RPMI8226 (cell line): Measurements from ENCODE around the gene PRPF31.
"Not testable (repeated sequence)": the region's sequence is repeated elsewhere in the genome, so short reads cannot be mapped to it uniquely, and the experiment has no call there.

ENCODE experiments used
- DNase-seq: peaks from one replicate; pipeline ENCODE4 v3.0.0-alpha.2; 2015

The PRPF31 gene

GRCh38 chr19:54164369-54165068 lies 49.0 kb downstream of the PRPF31 start:
- DNase-seq = peak; percentile 30

DNA sequence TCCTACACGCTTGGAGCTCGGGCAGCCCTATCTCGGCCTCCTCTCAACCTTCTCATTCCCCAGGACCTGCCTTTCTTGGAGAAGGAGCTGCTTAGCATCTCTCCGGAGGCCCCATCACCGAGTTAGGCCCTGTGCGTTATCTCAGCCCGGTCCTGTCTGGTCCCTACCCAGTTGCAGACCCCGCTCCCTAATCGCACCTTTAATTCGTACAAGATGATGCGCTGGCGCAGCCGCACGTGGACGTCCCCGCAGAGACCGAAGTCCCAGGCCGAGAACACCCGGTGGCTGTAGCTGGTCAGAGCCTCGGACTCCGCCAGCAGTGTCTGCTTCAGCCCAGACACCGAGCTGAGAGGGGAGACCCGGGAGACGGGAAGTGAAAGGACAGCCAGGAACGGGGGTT lies 49.7 kb downstream of the PRPF31 start:
- DNase-seq = no peak

DNA sequence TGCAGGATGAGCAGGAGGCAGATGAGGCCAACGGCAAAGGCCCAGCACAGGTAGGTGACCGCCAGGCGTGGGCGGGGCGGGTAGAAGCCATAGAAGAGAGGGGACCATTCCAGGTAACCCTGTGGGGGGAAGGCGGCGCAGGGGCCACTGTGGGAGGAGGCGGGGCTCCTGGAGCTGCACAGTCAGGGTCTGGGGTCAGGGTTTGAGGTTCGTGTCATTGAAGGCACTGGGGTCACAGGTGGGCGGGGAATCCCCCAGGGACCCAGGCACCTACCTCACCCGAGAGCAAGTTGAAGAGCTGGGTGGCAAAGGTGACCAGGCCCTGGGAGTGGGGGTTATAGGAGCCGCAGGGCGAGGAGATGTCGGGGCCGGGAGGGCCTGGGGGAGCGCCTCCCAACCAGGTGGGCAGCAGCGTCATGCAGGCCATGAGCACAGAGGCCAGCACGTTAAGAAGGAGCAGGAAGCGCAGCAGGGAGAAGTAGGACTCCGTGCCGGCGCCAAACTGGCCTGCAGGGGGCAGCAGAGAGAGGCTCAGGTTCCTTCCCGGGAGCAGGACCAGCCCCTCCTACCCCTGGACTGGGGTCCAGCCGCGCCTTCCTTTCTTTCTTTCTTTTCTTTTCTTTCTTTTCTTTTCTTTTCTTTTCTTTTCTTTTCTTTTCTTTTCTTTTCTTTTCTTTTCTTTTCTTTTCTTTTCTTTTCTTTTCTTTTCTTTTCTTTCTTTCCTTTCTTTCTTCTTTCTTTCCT lies 52.8 kb downstream of the PRPF31 start:
- peak; percentile 90 for DNase-seq

GRCh38 chr19:54169149-54169740 lies 53.7 kb downstream of the PRPF31 start:
- no peak for DNase-seq

DNA sequence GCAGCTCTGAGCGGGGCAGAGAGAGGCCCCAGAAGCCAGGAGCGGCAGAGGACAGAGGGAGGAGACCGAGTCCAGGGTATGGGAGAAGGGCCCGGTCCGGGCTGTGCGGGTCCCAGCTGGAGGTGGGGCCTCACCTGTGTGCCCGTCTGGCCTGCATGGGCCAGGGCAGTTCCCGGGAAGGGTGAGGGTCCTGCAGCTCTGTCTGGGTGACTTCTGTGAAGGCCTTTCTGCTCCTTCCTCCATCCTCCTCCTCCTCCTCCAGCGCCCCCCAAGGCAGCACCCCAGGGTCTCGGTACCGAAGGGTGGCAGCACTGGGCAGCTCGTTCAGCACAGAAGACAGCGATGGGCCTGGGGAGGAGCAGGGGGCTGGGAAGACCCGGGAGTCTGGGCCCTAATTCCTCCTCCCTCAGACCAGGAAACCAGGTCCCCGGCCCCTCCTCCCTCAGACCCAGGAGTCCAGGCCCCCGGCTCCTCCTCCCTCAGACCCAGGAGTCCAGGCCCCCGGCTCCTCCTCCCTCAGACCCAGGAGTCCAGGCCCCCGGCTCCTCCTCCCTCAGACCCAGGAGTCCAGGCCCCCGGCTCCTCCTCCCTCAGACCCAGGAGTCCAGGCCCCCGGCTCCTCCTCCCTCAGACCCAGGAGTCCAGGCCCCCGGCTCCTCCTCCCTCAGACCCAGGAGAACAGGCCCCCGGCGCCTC lies 56.3 kb downstream of the PRPF31 start:
- DNase-seq = not testable (repeated sequence)

- DNase-seq = peak; percentile 85
Measured at GRCh38 chr19:54172471-54173358, 57.2 kb downstream of the PRPF31 start, which contains the start of gene TMC4. Gene TMC4 (minus strand): TSS chr19:54173160. CDS start chr19:54173117, 43 bp downstream.

- DNase-seq = no peak
Measured at GRCh38 chr19:54173359-54173699, 57.8 kb downstream of the PRPF31 start.

- DNase-seq = no peak
Measured at GRCh38 chr19:54173951-54174834, 58.6 kb downstream of the PRPF31 start.

DNA sequence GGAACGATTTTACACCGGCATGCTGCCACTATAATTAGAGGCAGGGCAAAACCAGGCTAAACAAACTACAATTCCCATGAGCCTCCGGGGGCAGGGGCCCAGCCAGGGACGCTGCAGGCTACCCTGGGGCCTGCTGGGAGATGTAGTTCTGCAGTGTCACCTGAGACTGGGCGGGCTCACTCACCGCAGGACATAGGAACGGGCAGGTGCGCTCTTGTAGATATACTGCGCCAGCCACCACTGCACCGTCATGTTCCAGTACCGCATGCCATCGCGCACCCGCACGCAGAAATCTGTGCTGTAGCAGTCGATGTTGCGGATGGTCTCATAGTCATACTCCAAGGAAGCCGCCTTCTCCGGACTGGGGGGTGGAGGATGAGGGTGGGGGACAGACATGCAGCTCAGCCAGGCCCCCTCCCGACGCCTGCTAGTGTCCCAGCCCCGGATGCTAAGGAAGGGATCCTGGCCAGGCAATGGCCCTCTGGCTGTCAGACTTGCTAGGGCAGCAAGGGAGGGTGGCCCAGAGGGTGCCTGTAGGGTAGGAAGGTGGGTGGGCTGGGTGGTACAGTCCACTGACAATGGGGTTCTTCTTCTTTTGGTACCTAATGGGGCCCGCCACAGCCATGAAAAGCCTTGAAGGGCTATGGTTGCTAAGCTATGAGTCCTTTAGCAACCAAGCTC lies 63.2 kb downstream of the PRPF31 start:
- no peak for DNase-seq

DNA sequence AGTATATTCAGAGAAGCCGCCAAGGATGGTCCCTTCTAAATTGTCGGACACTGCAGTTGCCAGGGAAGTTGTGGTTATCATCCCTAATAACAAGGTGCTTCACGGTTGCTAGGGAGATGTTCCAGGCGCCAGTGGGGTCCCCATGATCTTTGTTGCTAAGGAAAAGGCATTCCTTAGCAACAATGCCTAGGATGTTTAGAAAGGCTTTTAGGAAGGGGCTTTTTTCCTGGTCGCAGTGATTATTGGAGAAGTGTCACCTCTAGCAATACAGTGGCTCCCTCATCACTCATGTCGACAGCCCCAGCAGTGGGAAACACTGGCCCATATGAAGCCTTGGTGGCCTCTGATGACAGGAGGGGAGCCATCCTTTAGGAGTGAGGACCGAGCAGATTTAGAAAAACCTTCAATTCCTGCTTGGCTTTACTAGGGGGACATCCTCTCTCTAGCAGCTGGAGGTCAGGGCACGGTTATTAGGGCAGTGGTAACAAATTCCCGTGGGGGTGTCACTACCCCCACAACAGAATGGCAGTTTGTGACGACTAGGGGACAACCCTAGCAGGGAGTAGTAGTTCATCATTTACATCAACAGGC lies 63.8 kb downstream of the PRPF31 start:
- no peak for DNase-seq

- peak; percentile 66 for DNase-seq
Measured at GRCh38 chr19:54179921-54180461, 64.4 kb downstream of the PRPF31 start.

- DNase-seq = no peak
Measured at GRCh38 chr19:54180691-54181091, 65.1 kb downstream of the PRPF31 start.
